ENCODE data around the gene SCFD2. TPM values are rescaled to one million over a fixed set of nuclear protein-coding genes. Genes with fewer than 3 reads are reported as not detected.

Gene SCFD2
- polyA plus RNA-seq, 1 donor from 2014 or later = 5.0 TPM

- Histone ChIP-seq H3K27ac (ENCODE audit: low read length) (no peak overlapping the region), H2AFZ (ENCODE audit: low read depth, low read length) (no peak overlapping the region), H3K27me3 (ENCODE audit: insufficient read depth, low read depth, low read length) (no peaks in the 10 kb centered on the region), H4K20me1 (ENCODE audit: insufficient read depth) (no peaks in the 10 kb centered on the region), H3K36me3 (ENCODE audit: insufficient read depth, low read length) (no peaks in the 10 kb centered on the region), H3F3A (ENCODE audit: insufficient read depth, low read length, poor library complexity, severe bottlenecking) (no peaks in the 10 kb centered on the region), H3K9me3 (ENCODE audit: low read length) (no peaks in the 10 kb centered on the region), H3K9me2 (ENCODE audit: insufficient read depth, low read length) (no peaks in the 10 kb centered on the region), H3K4me3 (ENCODE audit: low read length) (no peak overlapping the region), H3K9ac (ENCODE audit: low read length) (no peak overlapping the region), H3K4me2 (ENCODE audit: low read length) (no peak overlapping the region), H3K79me2 (replicated peaks; ENCODE audit: insufficient read depth, low read length) (no peaks in the 10 kb centered on the region)
- TF ChIP-seq SMC3 (conservative IDR thresholded peaks at IDR 0.05; ENCODE audit: poor library complexity) = no peak
- TF ChIP-seq, protein P1, sequence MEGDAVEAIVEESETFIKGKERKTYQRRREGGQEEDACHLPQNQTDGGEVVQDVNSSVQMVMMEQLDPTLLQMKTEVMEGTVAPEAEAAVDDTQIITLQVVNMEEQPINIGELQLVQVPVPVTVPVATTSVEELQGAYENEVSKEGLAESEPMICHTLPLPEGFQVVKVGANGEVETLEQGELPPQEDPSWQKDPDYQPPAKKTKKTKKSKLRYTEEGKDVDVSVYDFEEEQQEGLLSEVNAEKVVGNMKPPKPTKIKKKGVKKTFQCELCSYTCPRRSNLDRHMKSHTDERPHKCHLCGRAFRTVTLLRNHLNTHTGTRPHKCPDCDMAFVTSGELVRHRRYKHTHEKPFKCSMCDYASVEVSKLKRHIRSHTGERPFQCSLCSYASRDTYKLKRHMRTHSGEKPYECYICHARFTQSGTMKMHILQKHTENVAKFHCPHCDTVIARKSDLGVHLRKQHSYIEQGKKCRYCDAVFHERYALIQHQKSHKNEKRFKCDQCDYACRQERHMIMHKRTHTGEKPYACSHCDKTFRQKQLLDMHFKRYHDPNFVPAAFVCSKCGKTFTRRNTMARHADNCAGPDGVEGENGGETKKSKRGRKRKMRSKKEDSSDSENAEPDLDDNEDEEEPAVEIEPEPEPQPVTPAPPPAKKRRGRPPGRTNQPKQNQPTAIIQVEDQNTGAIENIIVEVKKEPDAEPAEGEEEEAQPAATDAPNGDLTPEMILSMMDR (IDR thresholded peaks at IDR 0.05; ENCODE audit: poor library complexity, severe bottlenecking) = no peak
- TF ChIP-seq POLR2AphosphoS5 (IDR thresholded peaks at IDR 0.05) = no peak
- TF ChIP-seq, protein P2, sequence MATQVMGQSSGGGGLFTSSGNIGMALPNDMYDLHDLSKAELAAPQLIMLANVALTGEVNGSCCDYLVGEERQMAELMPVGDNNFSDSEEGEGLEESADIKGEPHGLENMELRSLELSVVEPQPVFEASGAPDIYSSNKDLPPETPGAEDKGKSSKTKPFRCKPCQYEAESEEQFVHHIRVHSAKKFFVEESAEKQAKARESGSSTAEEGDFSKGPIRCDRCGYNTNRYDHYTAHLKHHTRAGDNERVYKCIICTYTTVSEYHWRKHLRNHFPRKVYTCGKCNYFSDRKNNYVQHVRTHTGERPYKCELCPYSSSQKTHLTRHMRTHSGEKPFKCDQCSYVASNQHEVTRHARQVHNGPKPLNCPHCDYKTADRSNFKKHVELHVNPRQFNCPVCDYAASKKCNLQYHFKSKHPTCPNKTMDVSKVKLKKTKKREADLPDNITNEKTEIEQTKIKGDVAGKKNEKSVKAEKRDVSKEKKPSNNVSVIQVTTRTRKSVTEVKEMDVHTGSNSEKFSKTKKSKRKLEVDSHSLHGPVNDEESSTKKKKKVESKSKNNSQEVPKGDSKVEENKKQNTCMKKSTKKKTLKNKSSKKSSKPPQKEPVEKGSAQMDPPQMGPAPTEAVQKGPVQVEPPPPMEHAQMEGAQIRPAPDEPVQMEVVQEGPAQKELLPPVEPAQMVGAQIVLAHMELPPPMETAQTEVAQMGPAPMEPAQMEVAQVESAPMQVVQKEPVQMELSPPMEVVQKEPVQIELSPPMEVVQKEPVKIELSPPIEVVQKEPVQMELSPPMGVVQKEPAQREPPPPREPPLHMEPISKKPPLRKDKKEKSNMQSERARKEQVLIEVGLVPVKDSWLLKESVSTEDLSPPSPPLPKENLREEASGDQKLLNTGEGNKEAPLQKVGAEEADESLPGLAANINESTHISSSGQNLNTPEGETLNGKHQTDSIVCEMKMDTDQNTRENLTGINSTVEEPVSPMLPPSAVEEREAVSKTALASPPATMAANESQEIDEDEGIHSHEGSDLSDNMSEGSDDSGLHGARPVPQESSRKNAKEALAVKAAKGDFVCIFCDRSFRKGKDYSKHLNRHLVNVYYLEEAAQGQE (IDR thresholded peaks at IDR 0.05; ENCODE audit: borderline replicate concordance) = no peak
- TF ChIP-seq RAD21 (conservative IDR thresholded peaks at IDR 0.05) = no peak
- no peak for TF ChIP-seq TAF1 (IDR thresholded peaks at IDR 0.05; ENCODE audit: low read depth)
- no peak for TF ChIP-seq EP300 (conservative IDR thresholded peaks at IDR 0.05; ENCODE audit: poor library complexity, severe bottlenecking)
- no peak for TF ChIP-seq EZH2 (IDR thresholded peaks at IDR 0.05; ENCODE audit: borderline replicate concordance, insufficient read depth, low read length, poor library complexity, severe bottlenecking)
- TF ChIP-seq MXI1 (conservative IDR thresholded peaks at IDR 0.05; ENCODE audit: poor library complexity, severe bottlenecking) = no peak
Measured at GRCh38 chr4:52825460-52826090, 540.3 kb downstream of the SCFD2 start.

DNA sequence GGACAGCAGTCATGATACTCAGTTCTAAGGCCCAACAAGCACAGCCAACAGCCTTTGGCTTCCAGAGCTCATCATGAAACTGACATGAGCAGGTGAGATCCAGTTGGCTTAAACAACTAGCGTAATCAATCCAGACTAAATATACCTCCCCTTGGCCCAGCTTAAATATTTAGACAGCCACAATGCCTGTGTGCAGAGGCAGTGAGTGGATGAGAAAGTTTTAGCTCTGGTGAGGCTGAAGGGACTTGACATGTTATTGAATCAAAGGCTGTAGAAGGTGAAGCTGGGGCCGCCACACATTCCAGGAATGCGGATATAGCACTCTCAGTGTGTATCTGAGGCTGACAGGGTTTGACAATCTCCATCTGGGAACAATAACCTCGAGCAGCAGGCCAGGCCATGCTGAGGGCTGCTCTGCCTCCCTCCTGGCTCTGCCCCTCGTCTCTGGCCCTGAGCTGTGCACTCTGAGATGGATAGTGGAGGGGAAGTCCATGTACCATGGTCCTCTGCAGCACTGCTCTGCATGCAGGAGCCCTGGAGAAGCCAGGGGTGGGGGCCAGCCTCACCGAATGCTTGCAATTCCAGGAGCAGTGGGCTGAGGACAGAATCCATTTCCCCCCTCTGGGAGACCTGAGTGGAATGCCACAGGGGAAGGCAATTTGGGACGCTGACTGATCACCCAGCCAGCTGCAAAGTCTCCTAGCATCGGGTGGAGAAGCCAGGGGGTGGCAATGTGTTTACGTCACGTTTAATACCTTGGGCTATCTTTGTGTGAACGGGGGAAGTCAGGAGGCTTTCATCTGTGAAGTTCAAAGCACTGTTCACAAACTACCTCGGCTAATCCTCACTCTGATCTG, 541.0 kb downstream of the SCFD2 start:
- H3K27ac ChIP-seq (ENCODE audit: low read length) = no peak overlapping the region
- H3K27me3 ChIP-seq (ENCODE audit: insufficient read depth, low read depth, low read length) = no peaks in the 10 kb centered on the region

More for the DNA sequence above, 541.0 kb downstream of the SCFD2 start:
- Histone ChIP-seq H3F3A (ENCODE audit: insufficient read depth, low read length, poor library complexity, severe bottlenecking) (no peaks in the 10 kb centered on the region), H3K9me3 (ENCODE audit: low read length) (no peaks in the 10 kb centered on the region), H3K9ac (ENCODE audit: low read length) (no peak overlapping the region), H3K4me3 (ENCODE audit: low read length) (no peak overlapping the region), H3K36me3 (ENCODE audit: insufficient read depth, low read length) (no peaks in the 10 kb centered on the region), H3K9me2 (ENCODE audit: insufficient read depth, low read length) (no peaks in the 10 kb centered on the region), H3K79me2 (replicated peaks; ENCODE audit: insufficient read depth, low read length) (no peaks in the 10 kb centered on the region), H3K4me2 (ENCODE audit: low read length) (no peak overlapping the region), H4K20me1 (ENCODE audit: insufficient read depth) (no peaks in the 10 kb centered on the region), H2AFZ (ENCODE audit: low read depth, low read length) (no peak overlapping the region)
- TF ChIP-seq POLR2AphosphoS5 (IDR thresholded peaks at IDR 0.05) (peak; percentile 17), EP300 (conservative IDR thresholded peaks at IDR 0.05; ENCODE audit: poor library complexity, severe bottlenecking) (no peak)
